H1 (cell line): ENCODE results near the gene MYO5B. TPM values are rescaled to one million over a fixed set of nuclear protein-coding genes. Genes with fewer than 3 reads are reported as not detected.

Experiments used
- CTCF ChIA-PET: fragments of 300-600 bp; sonication (Branson Sonifier 250); formaldehyde crosslinking; loops from one replicate; lab custom pipeline; 2021; ENCODE audit not compliant: partially characterized antibody; lab: Charles Lee
- POLR2A ChIA-PET: fragments of 300-600 bp; sonication (Branson Sonifier 250); formaldehyde crosslinking; loops from one replicate; lab custom pipeline; 2021; ENCODE audit warnings: inconsistent platforms; ENCODE audit not compliant: partially characterized antibody; lab: Charles Lee
- DNase-seq, 2 experiments: peaks; one replicate each; pipeline versions ENCODE4 v3.0.0 to v3.0.0-alpha.2; 2010 to 2022; ENCODE audit warnings: low spot score in 2 of 2, low read depth in 1 of 2, mixed read lengths in 1 of 2
- FAIRE-seq: peaks from 2 replicates; lab custom pipeline; 2011; peaks lifted over from hg19 to GRCh38; lab: Jason Lieb, UNC
- H2AFZ ChIP-seq: 2 replicates; pipeline ENCODE4 v1.8.1; 2012; ENCODE audit warnings: low read length, inconsistent platforms
- H2AK5ac ChIP-seq: 2 replicates; pipeline ENCODE4 v1.6.1; 2013; ENCODE audit warnings: low read depth, low read length
- H2BK120ac ChIP-seq: replicated peaks from 2 replicates; pipeline ENCODE3; 2013; ENCODE audit warnings: low read depth, low read length, inconsistent platforms
- H2BK12ac ChIP-seq: 2 replicates; pipeline ENCODE4 v1.6.1; 2013; ENCODE audit warnings: low read depth, low read length
- H2BK15ac ChIP-seq: 2 replicates; pipeline ENCODE4 v1.6.1; 2013; ENCODE audit warnings: low read length
- H2BK20ac ChIP-seq: 2 replicates; pipeline ENCODE4 v1.6.1; 2013; ENCODE audit warnings: low read length
- H2BK5ac ChIP-seq: 2 replicates; pipeline ENCODE4 v1.6.1; 2013; ENCODE audit warnings: low read depth, low read length
- H3K14ac ChIP-seq: 2 replicates; pipeline ENCODE4 v1.6.1; 2013; ENCODE audit warnings: inconsistent platforms; ENCODE audit not compliant: insufficient read length
- H3K18ac ChIP-seq: 2 replicates; pipeline ENCODE4 v1.6.1; 2013; ENCODE audit warnings: low read length; ENCODE audit errors: extremely low read depth
- H3K23ac ChIP-seq: 2 replicates; pipeline ENCODE4 v1.6.1; 2013; ENCODE audit warnings: inconsistent platforms; ENCODE audit not compliant: insufficient read length
- H3K23me2 ChIP-seq: 2 replicates; pipeline ENCODE4 v1.6.1; 2013; ENCODE audit warnings: low read depth, low read length
- H3K27ac ChIP-seq: 2 replicates; pipeline ENCODE4 v1.6.1; 2011; ENCODE audit warnings: low read depth, low read length, inconsistent platforms
- H3K27me3 ChIP-seq, 4 experiments: replicated peaks in 1 of 4; 1 replicate in 1 of 4; 2 replicates in 3 of 4; pipeline versions ENCODE4 v1.6.1 to v1.8.1; 2011 to 2013; ENCODE audit warnings: low read length in 3 of 4, mild to moderate bottlenecking in 3 of 4, inconsistent platforms in 2 of 4, mixed read lengths in 2 of 4, moderate library complexity in 1 of 4; ENCODE audit not compliant: control insufficient read depth in 3 of 4, insufficient read depth in 3 of 4; ENCODE audit errors: extremely low read depth in 1 of 4
- H3K36me3 ChIP-seq, 4 experiments: 2 replicates each; pipeline versions ENCODE4 v1.6.1 to v1.8.1; 2011 to 2013; ENCODE audit warnings: mild to moderate bottlenecking in 4 of 4, low read length in 3 of 4, moderate library complexity in 2 of 4, control low read depth in 1 of 4, inconsistent platforms in 1 of 4; ENCODE audit not compliant: insufficient read depth in 4 of 4, control insufficient read depth in 2 of 4
- H3K4ac ChIP-seq: replicated peaks from 2 replicates; pipeline ENCODE3; 2013; ENCODE audit warnings: low read length, low read depth, mixed read lengths, inconsistent platforms; ENCODE audit not compliant: insufficient read length
- H3K4me1 ChIP-seq, 4 experiments: replicated peaks in 1 of 4; 1 replicate in 1 of 4; 2 replicates in 3 of 4; pipeline versions ENCODE4 v1.6.1 to v1.8.1; 2011 to 2013; ENCODE audit warnings: low read length in 3 of 4, inconsistent platforms in 2 of 4, mixed read lengths in 1 of 4; ENCODE audit not compliant: insufficient read depth in 4 of 4, control insufficient read depth in 3 of 4
- H3K4me2 ChIP-seq, 2 experiments: 2 replicates each; pipeline versions ENCODE4 v1.6.1 to v1.8.1; 2011 to 2013; ENCODE audit warnings: low read depth in 2 of 2, low read length in 2 of 2, control low read depth in 1 of 2, inconsistent platforms in 1 of 2, mild to moderate bottlenecking in 1 of 2; ENCODE audit not compliant: insufficient read depth in 1 of 2
- H3K4me3 ChIP-seq, 4 experiments: fragments of 200-600, 300-600 bp in 1 of 4; sonication (generic), shearing (Covaris generic), sonication (Bioruptor Twin) in 1 of 4; 2 replicates each; pipeline versions ENCODE4 v1.5.1 to v1.8.1; 2011 to 2016; ENCODE audit warnings: low read length in 4 of 4, low read depth in 3 of 4, control low read depth in 2 of 4, inconsistent platforms in 2 of 4, mild to moderate bottlenecking in 2 of 4, mixed read lengths in 1 of 4, moderate library complexity in 1 of 4; ENCODE audit not compliant: insufficient read depth in 2 of 4; ENCODE audit errors: extremely low read depth in 1 of 4
- H3K56ac ChIP-seq: replicated peaks from 2 replicates; pipeline ENCODE3; 2013; ENCODE audit warnings: low read depth, mild to moderate bottlenecking, mixed read lengths, low read length, inconsistent platforms; ENCODE audit not compliant: insufficient read length
- H3K79me1 ChIP-seq: 2 replicates; pipeline ENCODE4 v1.6.1; 2013; ENCODE audit warnings: low read depth, low read length, control low read depth
- H3K79me2 ChIP-seq, 2 experiments: 2 replicates each; pipeline versions ENCODE4 v1.6.1 to v1.8.1; 2012 to 2013; ENCODE audit warnings: low read length in 2 of 2, mild to moderate bottlenecking in 2 of 2, inconsistent platforms in 1 of 2; ENCODE audit not compliant: insufficient read depth in 2 of 2, control insufficient read depth in 1 of 2
- H3K9ac ChIP-seq, 4 experiments: replicated peaks in 1 of 4; 1 replicate in 1 of 4; 2 replicates in 3 of 4; pipeline versions ENCODE4 v1.6.1 to v1.8.1; 2011 to 2013; ENCODE audit warnings: low read depth in 3 of 4, low read length in 3 of 4, control low read depth in 2 of 4, mild to moderate bottlenecking in 2 of 4, moderate library complexity in 2 of 4, inconsistent platforms in 1 of 4; ENCODE audit errors: extremely low read depth in 1 of 4
- H3K9me3 ChIP-seq, 2 experiments: 2 replicates each; pipeline versions ENCODE4 v1.6.1 to v1.8.1; 2012 to 2013; ENCODE audit warnings: mild to moderate bottlenecking in 2 of 2, moderate library complexity in 2 of 2, control low read depth in 1 of 2, inconsistent platforms in 1 of 2, low read depth in 1 of 2, low read length in 1 of 2, mixed read lengths in 1 of 2; ENCODE audit not compliant: insufficient read depth in 2 of 2
- H4K20me1 ChIP-seq, 2 experiments: replicated peaks in 1 of 2; 2 replicates each; pipeline versions ENCODE3 to v1.8.1; 2011 to 2013; ENCODE audit warnings: inconsistent platforms in 2 of 2, low read length in 2 of 2, mild to moderate bottlenecking in 1 of 2; ENCODE audit not compliant: insufficient read depth in 2 of 2, control insufficient read depth in 1 of 2
- H4K5ac ChIP-seq: 2 replicates; pipeline ENCODE4 v1.6.1; 2013; ENCODE audit warnings: low read length, low read depth, mixed read lengths, inconsistent platforms; ENCODE audit not compliant: insufficient read length
- H4K8ac ChIP-seq: 2 replicates; pipeline ENCODE4 v1.8.0; 2013; ENCODE audit warnings: mild to moderate bottlenecking, moderate library complexity, low read length, inconsistent platforms; ENCODE audit not compliant: insufficient read depth; ENCODE audit errors: extremely low read depth
- H4K91ac ChIP-seq: replicated peaks from 2 replicates; pipeline ENCODE3; 2013; ENCODE audit warnings: low read length, mixed read lengths, inconsistent platforms; ENCODE audit not compliant: insufficient read length
- POU5F1 ChIP-seq: IDR thresholded peaks from 2 replicates; pipeline ENCODE4 v1.6.1; 2011; ENCODE audit warnings: low read depth, mild to moderate bottlenecking, low read length, moderate library complexity
- RBBP5 ChIP-seq: IDR thresholded peaks from 2 replicates; pipeline ENCODE4 v1.7.1; 2012; ENCODE audit warnings: low read depth, mild to moderate bottlenecking, inconsistent platforms, low read length, moderate library complexity, borderline replicate concordance
- RNF2 ChIP-seq: fragments of 200-900, 300-1000 bp; sonication (generic); IDR thresholded peaks from 2 replicates; pipeline ENCODE4 v1.7.1; 2016; ENCODE audit warnings: borderline replicate concordance, low read depth, mild to moderate bottlenecking, antibody characterized with exemption, low read length; ENCODE audit not compliant: poor library complexity, severe bottlenecking; ENCODE audit errors: missing control alignments
- SUZ12 ChIP-seq: fragments of 200-600 bp; sonication (generic); IDR thresholded peaks from 2 replicates; pipeline ENCODE4 v1.6.1; 2012; ENCODE audit warnings: mild to moderate bottlenecking, inconsistent platforms, low read length, moderate library complexity, mixed read lengths
- WGBS, 2 experiments: shearing (Covaris generic) in 1 of 2; methylation state at CpG; one replicate each; pipeline versions ENCODE4 v1.1.6 to v1.1.7; 2013 to 2015; ENCODE audit warnings: low lambda C conversion rate in 2 of 2, mixed read lengths in 2 of 2, inconsistent platforms in 1 of 2, low coverage in 1 of 2, missing lambda C conversion rate in 1 of 2; ENCODE audit not compliant: insufficient replicate concordance in 2 of 2, insufficient coverage in 1 of 2, insufficient read length in 1 of 2; ENCODE audit errors: extremely low coverage in 1 of 2, missing lambda C conversion rate in 1 of 2; 5-methylcytosine and 5-hydroxymethylcytosine counted together
- polyA plus RNA-seq, 7 experiments: library from polyadenylated mRNA; depleted of rRNA in 3 of 7; stranded (reverse) in 5 of 7; unstranded in 2 of 7; fragments of >200 nt in 5 of 7; fragments of 200-250 nt in 2 of 7; gene quantifications; 1 replicate in 5 of 7; 2 replicates in 1 of 7; 4 replicates in 1 of 7; pipeline versions ENCODE4 v1.2.1 to v1.2.3, GENCODE V29; 2011 to 2013; ENCODE audit warnings: missing spikeins in 2 of 7, mixed read lengths in 2 of 7
- total RNA-seq: library from RNA; stranded (reverse); fragmentation: NEBNext Ultra II Directional; extraction: Animal tissue kit (Norgen Biotek cat#: 25700); gene quantifications from 2 replicates; pipeline ENCODE4 v1.2.1, GENCODE V29; 2021
- TF ChIP-seq, protein P1 (sequence below): IDR thresholded peaks from 2 replicates; pipeline ENCODE4 v1.6.1; 2012; ENCODE audit warnings: inconsistent platforms
- TF ChIP-seq, protein P2 (sequence below), 3 experiments: IDR thresholded peaks; 1 replicate in 2 of 3; 2 replicates in 1 of 3; pipeline versions ENCODE4 v1.5.1 to v1.6.1; 2011; ENCODE audit warnings: low read length in 3 of 3, mild to moderate bottlenecking in 3 of 3, inconsistent platforms in 2 of 3, low read depth in 1 of 3, moderate library complexity in 1 of 3; ENCODE audit not compliant: insufficient read depth in 1 of 3; ENCODE audit errors: control extremely low read depth in 1 of 3

Gene MYO5B
- total and polyA plus RNA-seq, 2 of the 8 experiments (the other 6 are each of a cell fraction or from before 2014, with no cell fraction given): 6.4 to 7.7 TPM

DNA sequence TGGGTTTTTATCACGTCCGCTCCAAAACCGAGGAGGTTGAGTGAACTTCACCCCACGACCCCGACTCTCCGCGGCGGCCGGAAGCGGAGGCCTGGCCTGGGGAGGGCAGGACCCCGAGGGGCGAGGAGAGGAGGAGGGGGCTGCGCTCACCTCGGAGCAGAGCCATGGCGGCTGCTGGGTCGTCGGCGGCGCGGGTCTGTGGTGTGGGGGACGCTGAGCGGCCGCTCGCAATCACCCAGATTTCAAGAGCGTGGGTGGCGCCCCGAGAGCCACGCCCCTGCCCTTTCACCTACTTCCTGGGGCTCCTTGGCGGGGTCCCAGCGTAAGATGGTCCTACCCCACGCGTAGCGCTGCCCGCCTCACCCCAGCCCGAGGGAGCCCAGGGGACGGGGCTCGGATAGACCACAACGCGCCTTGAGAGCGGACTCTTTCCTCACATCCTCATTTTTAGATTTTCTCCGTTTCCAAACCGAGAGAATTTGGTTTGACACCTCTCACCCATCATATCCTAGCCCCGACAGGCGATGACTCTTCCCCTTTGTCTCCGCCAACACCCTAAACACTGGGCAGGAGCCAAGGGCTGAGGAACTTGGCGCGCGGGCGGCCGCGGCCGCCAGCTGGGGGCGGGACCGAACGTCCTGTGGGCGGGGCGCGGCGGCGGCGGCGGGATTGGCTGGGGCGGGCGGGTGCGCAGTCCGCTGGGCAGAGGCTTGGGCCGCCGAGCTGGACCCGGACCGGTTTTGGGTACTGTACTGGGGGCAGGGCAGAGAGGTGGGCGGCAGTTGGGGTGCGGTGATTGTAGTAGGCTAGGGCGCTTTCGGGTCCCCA lies 381.4 kb downstream of the MYO5B start, which contains the start of gene ACAA2:
Gene ACAA2 (minus strand): TSS at position 215 of the 828 bp plus-strand sequence. CDS start 49 bp downstream, at position 166.
- H3K4me1 ChIP-seq: peaks cover 2 to 11% (median 8%) of the 10 kb centered on the region in 4 experiments; a peak in 5 of 7 replicates
- peaks cover 12% of the 10 kb centered on the region for H3K23me2 ChIP-seq
- H2BK20ac ChIP-seq: no peak within 1 kb of the TSS
- FAIRE-seq (no peak), DNase-seq (peak in 1 of 2 experiments; percentile 90)
- no peak within 1 kb of the TSS for H3K23ac ChIP-seq
- H2BK120ac ChIP-seq: no peak within 1 kb of the TSS
- H3K4me2 ChIP-seq: peak within 1 kb of the TSS; percentile 81 to 89
- peak within 1 kb of the TSS; percentile 99 for H4K8ac ChIP-seq
- 3% methylated on average over 55 of the region's 74 CpGs; no CpG with 5 or more reads in 1 of the 2 experiments for WGBS, 2 experiments
- no peak within 1 kb of the TSS for H2BK15ac ChIP-seq
- no peaks in the 10 kb centered on the region; the same call in 1 of the 2 replicates for H3K79me1 ChIP-seq
- H4K91ac ChIP-seq: peak within 1 kb of the TSS; percentile 79
- peak within 1 kb of the TSS; percentile 92 for H3K56ac ChIP-seq
- H4K20me1 ChIP-seq: peaks cover 0 to 1% of the 10 kb centered on the region in 2 experiments
- peaks cover 0 to 5% (median 1%) of the 10 kb centered on the region in 4 experiments; a peak in 2 of 8 replicates for H3K36me3 ChIP-seq
- ChIA-PET POLR2A (interaction anchor here (0.7 to 3.1 kb wide), 10 partner anchors 8 to 327 kb away, joined by 3 to 10 read pairs (median 3); partner anchors contain the start of gene C18orf32), CTCF (interaction anchor here (0.7 to 1.0 kb wide), 2 partner anchors 32 to 47 kb away, joined by 3 read pairs; no protein-coding TSS in a partner anchor)
- H2BK12ac ChIP-seq: peak within 1 kb of the TSS; percentile 4
- peak within 1 kb of the TSS; percentile 70 to 89 (median 84) for H3K9ac ChIP-seq
- H3K4ac ChIP-seq: peak within 1 kb of the TSS; percentile 24
- H2BK5ac ChIP-seq: peak within 1 kb of the TSS; percentile 89
- peak within 1 kb of the TSS; percentile 95 for H4K5ac ChIP-seq
- peaks cover 10 to 46% of the 10 kb centered on the region in 2 experiments; a peak in 3 of 4 replicates for H3K79me2 ChIP-seq
- H3K27me3 ChIP-seq: no peaks in the 10 kb centered on the region; a peak in 1 of 7 replicates
- peaks cover 4 to 5% of the 10 kb centered on the region in 2 experiments; a peak in 2 of 4 replicates for H3K9me3 ChIP-seq
- peak within 1 kb of the TSS; percentile 94 for H3K27ac ChIP-seq
- peak within 1 kb of the TSS; percentile 18 for H3K14ac ChIP-seq
- peak within 1 kb of the TSS; percentile 90; the same call in 1 of the 2 replicates for H2AFZ ChIP-seq
- H2AK5ac ChIP-seq: no peak within 1 kb of the TSS
- peak within 1 kb of the TSS; percentile 74 to 93 (median 87) for H3K4me3 ChIP-seq
- H3K18ac ChIP-seq: peak within 1 kb of the TSS; percentile 92
- TF ChIP-seq SUZ12: no peak
- peak; percentile 77 for TF ChIP-seq RBBP5
- TF ChIP-seq, protein P1, sequence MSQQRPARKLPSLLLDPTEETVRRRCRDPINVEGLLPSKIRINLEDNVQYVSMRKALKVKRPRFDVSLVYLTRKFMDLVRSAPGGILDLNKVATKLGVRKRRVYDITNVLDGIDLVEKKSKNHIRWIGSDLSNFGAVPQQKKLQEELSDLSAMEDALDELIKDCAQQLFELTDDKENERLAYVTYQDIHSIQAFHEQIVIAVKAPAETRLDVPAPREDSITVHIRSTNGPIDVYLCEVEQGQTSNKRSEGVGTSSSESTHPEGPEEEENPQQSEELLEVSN: no peak; the same call in 1 of the 2 replicates
- TF ChIP-seq RNF2: no peak
- TF ChIP-seq, protein P2, sequence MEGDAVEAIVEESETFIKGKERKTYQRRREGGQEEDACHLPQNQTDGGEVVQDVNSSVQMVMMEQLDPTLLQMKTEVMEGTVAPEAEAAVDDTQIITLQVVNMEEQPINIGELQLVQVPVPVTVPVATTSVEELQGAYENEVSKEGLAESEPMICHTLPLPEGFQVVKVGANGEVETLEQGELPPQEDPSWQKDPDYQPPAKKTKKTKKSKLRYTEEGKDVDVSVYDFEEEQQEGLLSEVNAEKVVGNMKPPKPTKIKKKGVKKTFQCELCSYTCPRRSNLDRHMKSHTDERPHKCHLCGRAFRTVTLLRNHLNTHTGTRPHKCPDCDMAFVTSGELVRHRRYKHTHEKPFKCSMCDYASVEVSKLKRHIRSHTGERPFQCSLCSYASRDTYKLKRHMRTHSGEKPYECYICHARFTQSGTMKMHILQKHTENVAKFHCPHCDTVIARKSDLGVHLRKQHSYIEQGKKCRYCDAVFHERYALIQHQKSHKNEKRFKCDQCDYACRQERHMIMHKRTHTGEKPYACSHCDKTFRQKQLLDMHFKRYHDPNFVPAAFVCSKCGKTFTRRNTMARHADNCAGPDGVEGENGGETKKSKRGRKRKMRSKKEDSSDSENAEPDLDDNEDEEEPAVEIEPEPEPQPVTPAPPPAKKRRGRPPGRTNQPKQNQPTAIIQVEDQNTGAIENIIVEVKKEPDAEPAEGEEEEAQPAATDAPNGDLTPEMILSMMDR (IDR thresholded peaks at IDR 0.05; ENCODE audit: control extremely low read depth in 1 of 3, insufficient read depth in 1 of 3, low read depth in 1 of 3, low read length in 3 of 3): no peak
- TF ChIP-seq POU5F1: no peak
